ENCODE measurements around the gene IGFBP3. TPM values are rescaled to one million over a fixed set of nuclear protein-coding genes. Genes with fewer than 3 reads are reported as not detected.

Gene IGFBP3
- total RNA-seq, 2 experiments from 2014 or later = 0.17 TPM; not detected in 1

- Mint-ChIP-seq H3K4me3 (no peak overlapping the region), H3K27me3 (ENCODE audit: low read depth) (no peaks in the 10 kb centered on the region), H3K4me1 (ENCODE audit: low read depth) (no peaks in the 10 kb centered on the region), H3K36me3 (ENCODE audit: low read depth) (no peaks in the 10 kb centered on the region), H3K9me3 (no peaks in the 10 kb centered on the region), H3K27ac (no peak overlapping the region)
- no peak for DNase-seq
- intact Hi-C loops (cut with micrococcal nuclease) = no loop called here
- CTCF ChIA-PET = no interaction called here
Observed at GRCh38 chr7:45878457-45879144, 42.5 kb downstream of the IGFBP3 start.

GRCh38 chr7:45876519-45876918 is 44.6 kb downstream of the IGFBP3 start:
- DNase-seq = no peak
- H3K4me1 Mint-ChIP-seq (ENCODE audit: low read depth) = no peaks in the 10 kb centered on the region
- H3K4me3 Mint-ChIP-seq = no peak overlapping the region
- CTCF ChIA-PET = no interaction called here
- H3K36me3 Mint-ChIP-seq (ENCODE audit: low read depth) = no peaks in the 10 kb centered on the region
- H3K27me3 Mint-ChIP-seq (ENCODE audit: low read depth) = peaks cover 2% of the 10 kb centered on the region
- no peaks in the 10 kb centered on the region for H3K9me3 Mint-ChIP-seq
- intact Hi-C loops (cut with micrococcal nuclease) = no loop called here
- no peak overlapping the region for H3K27ac Mint-ChIP-seq

- no peak for DNase-seq
- H3K27me3 Mint-ChIP-seq (ENCODE audit: low read depth) = peaks cover 2% of the 10 kb centered on the region
- H3K9me3 Mint-ChIP-seq = no peaks in the 10 kb centered on the region
- intact Hi-C loops (cut with micrococcal nuclease) = no loop called here
- no peak overlapping the region for H3K27ac Mint-ChIP-seq
- no peaks in the 10 kb centered on the region for H3K4me1 Mint-ChIP-seq (ENCODE audit: low read depth)
- no peaks in the 10 kb centered on the region for H3K36me3 Mint-ChIP-seq (ENCODE audit: low read depth)
- CTCF ChIA-PET = no interaction called here
- H3K4me3 Mint-ChIP-seq = no peak overlapping the region
Observed at GRCh38 chr7:45874408-45875131, 46.5 kb downstream of the IGFBP3 start.

GRCh38 chr7:45873355-45873754 is 47.7 kb downstream of the IGFBP3 start:
- peaks cover 8% of the 10 kb centered on the region for H3K27me3 Mint-ChIP-seq (ENCODE audit: low read depth)
- intact Hi-C loops (cut with micrococcal nuclease) = no loop called here
- H3K4me1 Mint-ChIP-seq (ENCODE audit: low read depth) = no peaks in the 10 kb centered on the region

GRCh38 chr7:45873035-45873354 is 48.1 kb downstream of the IGFBP3 start, which contains the start of gene CCDC201:
Gene CCDC201, minus strand, starts transcription at chr7:45873082. Its CDS starts 75 bp downstream, at chr7:45873007.
- no peak for DNase-seq
- no peaks in the 10 kb centered on the region for H3K4me1 Mint-ChIP-seq (ENCODE audit: low read depth)
- CTCF ChIA-PET = no interaction called here
- intact Hi-C loops (cut with micrococcal nuclease) = no loop called here
- no peak within 1 kb of the TSS for H3K4me3 Mint-ChIP-seq
- peaks cover 8% of the 10 kb centered on the region for H3K27me3 Mint-ChIP-seq (ENCODE audit: low read depth)
- H3K27ac Mint-ChIP-seq = no peak within 1 kb of the TSS
- H3K36me3 Mint-ChIP-seq (ENCODE audit: low read depth) = no peaks in the 10 kb centered on the region
- H3K9me3 Mint-ChIP-seq = no peaks in the 10 kb centered on the region

More at GRCh38 chr7:45873355-45873754, 47.7 kb downstream of the IGFBP3 start:
- DNase-seq = no peak
- H3K4me3 Mint-ChIP-seq = no peak overlapping the region
- no peaks in the 10 kb centered on the region for H3K36me3 Mint-ChIP-seq (ENCODE audit: low read depth)
- no peak overlapping the region for H3K27ac Mint-ChIP-seq
- H3K9me3 Mint-ChIP-seq = no peaks in the 10 kb centered on the region
- CTCF ChIA-PET = no interaction called here

GRCh38 chr7:45872116-45873034 is 48.7 kb downstream of the IGFBP3 start:
- Mint-ChIP-seq H3K4me3 (no peak overlapping the region), H3K9me3 (no peaks in the 10 kb centered on the region), H3K27ac (no peak overlapping the region), H3K36me3 (ENCODE audit: low read depth) (no peaks in the 10 kb centered on the region), H3K27me3 (ENCODE audit: low read depth) (peaks cover 11% of the 10 kb centered on the region), H3K4me1 (ENCODE audit: low read depth) (no peaks in the 10 kb centered on the region)
- intact Hi-C loops (cut with micrococcal nuclease) = no loop called here
- CTCF ChIA-PET = no interaction called here
- no peak for DNase-seq

- CTCF ChIA-PET = interaction anchor here (0.7 kb wide), 1 partner anchor 653 kb away, joined by 3 read pairs; no protein-coding TSS in a partner anchor
- Mint-ChIP-seq H3K27me3 (ENCODE audit: low read depth) (peaks cover 11% of the 10 kb centered on the region), H3K4me1 (ENCODE audit: low read depth) (no peaks in the 10 kb centered on the region), H3K4me3 (no peak overlapping the region), H3K36me3 (ENCODE audit: low read depth) (no peaks in the 10 kb centered on the region), H3K9me3 (no peaks in the 10 kb centered on the region), H3K27ac (no peak overlapping the region)
- no peak for DNase-seq
- intact Hi-C loops (cut with micrococcal nuclease) = no loop called here
Observed at GRCh38 chr7:45869426-45869825, 51.6 kb downstream of the IGFBP3 start.

GRCh38 chr7:45867471-45867870 is 53.6 kb downstream of the IGFBP3 start:
- Mint-ChIP-seq H3K27me3 (ENCODE audit: low read depth) (peaks cover 18% of the 10 kb centered on the region), H3K4me1 (ENCODE audit: low read depth) (no peaks in the 10 kb centered on the region)

GRCh38 chr7:45865594-45866410 is 55.3 kb downstream of the IGFBP3 start:
- intact Hi-C loops (cut with micrococcal nuclease) = no loop called here
- CTCF ChIA-PET = no interaction called here
- H3K27ac Mint-ChIP-seq = no peak overlapping the region
- peaks cover 24% of the 10 kb centered on the region for H3K27me3 Mint-ChIP-seq (ENCODE audit: low read depth)
- DNase-seq = no peak
- no peak overlapping the region for H3K4me3 Mint-ChIP-seq
- no peaks in the 10 kb centered on the region for H3K9me3 Mint-ChIP-seq
- H3K4me1 Mint-ChIP-seq (ENCODE audit: low read depth) = no peaks in the 10 kb centered on the region
- no peaks in the 10 kb centered on the region for H3K36me3 Mint-ChIP-seq (ENCODE audit: low read depth)

More at GRCh38 chr7:45867471-45867870, 53.6 kb downstream of the IGFBP3 start:
- no peaks in the 10 kb centered on the region for H3K9me3 Mint-ChIP-seq
- no peak for DNase-seq
- intact Hi-C loops (cut with micrococcal nuclease) = no loop called here
- CTCF ChIA-PET = no interaction called here
- H3K27ac Mint-ChIP-seq = no peak overlapping the region
- no peak overlapping the region for H3K4me3 Mint-ChIP-seq
- H3K36me3 Mint-ChIP-seq (ENCODE audit: low read depth) = no peaks in the 10 kb centered on the region

GRCh38 chr7:45863715-45864114 is 57.4 kb downstream of the IGFBP3 start:
- Mint-ChIP-seq H3K4me3 (no peak overlapping the region), H3K27me3 (ENCODE audit: low read depth) (peaks cover 23% of the 10 kb centered on the region), H3K36me3 (ENCODE audit: low read depth) (no peaks in the 10 kb centered on the region), H3K9me3 (no peaks in the 10 kb centered on the region), H3K4me1 (ENCODE audit: low read depth) (no peaks in the 10 kb centered on the region), H3K27ac (no peak overlapping the region)
- intact Hi-C loops (cut with micrococcal nuclease) = no loop called here
- no peak for DNase-seq
- CTCF ChIA-PET = no interaction called here
